H9 (cell line): Measurements from ENCODE around the gene FAM53A. TPM values are rescaled to one million over a fixed set of nuclear protein-coding genes. Genes with fewer than 3 reads are reported as not detected.

Experiments used
- DNase-seq: peaks from one replicate; pipeline ENCODE4 v3.0.0-alpha.2; 2017
- H2AFZ ChIP-seq: one replicate; pipeline ENCODE4 v1.6.1; 2013; ENCODE audit warnings: mild to moderate bottlenecking, low read length, control low read depth, moderate library complexity
- H2AK5ac ChIP-seq: 2 replicates; pipeline ENCODE4 v1.6.1; 2013; ENCODE audit warnings: low read length, control low read depth, mixed read lengths; ENCODE audit not compliant: insufficient read length
- H2BK120ac ChIP-seq: one replicate; pipeline ENCODE4 v1.6.1; 2013; ENCODE audit warnings: low read depth, mild to moderate bottlenecking, low read length, control low read depth, inconsistent platforms; ENCODE audit not compliant: poor library complexity, severe bottlenecking
- H2BK12ac ChIP-seq: 2 replicates; pipeline ENCODE4 v1.6.1; 2013; ENCODE audit warnings: low read length, control low read depth, mixed read lengths, low read depth; ENCODE audit not compliant: insufficient read length
- H2BK15ac ChIP-seq: 2 replicates; pipeline ENCODE4 v1.6.1; 2013; ENCODE audit warnings: low read depth, low read length, control low read depth
- H2BK20ac ChIP-seq: one replicate; pipeline ENCODE4 v1.6.1; 2013; ENCODE audit warnings: low read depth, mild to moderate bottlenecking, low read length, control low read depth, inconsistent platforms; ENCODE audit not compliant: poor library complexity, severe bottlenecking
- H2BK5ac ChIP-seq: 2 replicates; pipeline ENCODE4 v1.6.1; 2013; ENCODE audit warnings: low read length, control low read depth, mixed read lengths; ENCODE audit not compliant: insufficient read length
- H3K14ac ChIP-seq: 2 replicates; pipeline ENCODE4 v1.6.1; 2013; ENCODE audit warnings: low read length, control low read depth; ENCODE audit not compliant: insufficient read depth
- H3K18ac ChIP-seq: 2 replicates; pipeline ENCODE4 v1.6.1; 2013; ENCODE audit warnings: low read depth, mild to moderate bottlenecking, mixed read lengths, low read length, control low read depth; ENCODE audit not compliant: insufficient read length
- H3K23ac ChIP-seq: 2 replicates; pipeline ENCODE4 v1.6.1; 2013; ENCODE audit warnings: low read length, control low read depth, mixed read lengths, low read depth; ENCODE audit not compliant: insufficient read length
- H3K23me2 ChIP-seq: 2 replicates; pipeline ENCODE4 v1.6.1; 2013; ENCODE audit warnings: low read depth, mild to moderate bottlenecking, mixed read lengths, low read length, control low read depth; ENCODE audit not compliant: insufficient read length, poor library complexity, severe bottlenecking
- H3K27ac ChIP-seq: 2 replicates; pipeline ENCODE4 v1.5.1; 2013; ENCODE audit warnings: low read length, control low read depth, mixed read lengths, low read depth; ENCODE audit not compliant: insufficient read length
- H3K27me3 ChIP-seq: 2 replicates; pipeline ENCODE4 v1.6.1; 2013; ENCODE audit warnings: low read length, control low read depth, inconsistent platforms; ENCODE audit not compliant: insufficient read depth
- H3K4ac ChIP-seq: 2 replicates; pipeline ENCODE4 v1.6.1; 2013; ENCODE audit warnings: low read depth, mild to moderate bottlenecking, control low read depth, inconsistent platforms, low read length, moderate library complexity
- H3K4me1 ChIP-seq: 2 replicates; pipeline ENCODE4 v1.6.1; 2013; ENCODE audit warnings: low read length, control low read depth, inconsistent platforms; ENCODE audit not compliant: insufficient read depth
- H3K4me2 ChIP-seq: 2 replicates; pipeline ENCODE4 v1.6.1; 2013; ENCODE audit warnings: low read length, control low read depth, mixed read lengths; ENCODE audit not compliant: insufficient read length, insufficient read depth
- H3K56ac ChIP-seq: 2 replicates; pipeline ENCODE4 v1.6.1; 2013; ENCODE audit warnings: low read depth, mild to moderate bottlenecking, mixed read lengths, low read length, control low read depth; ENCODE audit not compliant: insufficient read length
- H3K79me1 ChIP-seq: 2 replicates; pipeline ENCODE4 v1.6.1; 2013; ENCODE audit warnings: low read depth, mild to moderate bottlenecking, moderate library complexity, low read length, control low read depth, inconsistent platforms; ENCODE audit not compliant: insufficient read depth, poor library complexity, severe bottlenecking
- H3K79me2 ChIP-seq: 2 replicates; pipeline ENCODE4 v1.6.1; 2013; ENCODE audit warnings: low read length, control low read depth, inconsistent platforms; ENCODE audit not compliant: insufficient read depth
- H3K9ac ChIP-seq: 2 replicates; pipeline ENCODE4 v1.6.1; 2013; ENCODE audit warnings: low read length, control low read depth, mixed read lengths; ENCODE audit not compliant: insufficient read length; ENCODE audit errors: extremely low read depth
- H3K9me3 ChIP-seq: one replicate; pipeline ENCODE4 v1.6.1; 2013; ENCODE audit warnings: low read depth, low read length, inconsistent platforms; ENCODE audit not compliant: control insufficient read depth
- H3T11ph ChIP-seq: one replicate; pipeline ENCODE4 v1.6.1; 2013; ENCODE audit warnings: mild to moderate bottlenecking, low read length, control low read depth, inconsistent platforms
- H4K20me1 ChIP-seq: one replicate; pipeline ENCODE4 v1.6.1; 2013; ENCODE audit not compliant: control insufficient read depth, insufficient read length, insufficient read depth
- H4K5ac ChIP-seq: 2 replicates; pipeline ENCODE4 v1.6.1; 2013; ENCODE audit warnings: low read depth, mild to moderate bottlenecking, mixed read lengths, low read length, control low read depth; ENCODE audit not compliant: insufficient read length
- H4K8ac ChIP-seq: replicated peaks from 2 replicates; pipeline ENCODE4 v1.6.1; 2013; ENCODE audit warnings: low read length, control low read depth, mixed read lengths, low read depth; ENCODE audit not compliant: insufficient read length
- H4K91ac ChIP-seq: 2 replicates; pipeline ENCODE4 v1.6.1; 2013; ENCODE audit warnings: low read depth, mild to moderate bottlenecking, moderate library complexity, mixed read lengths, low read length, control low read depth; ENCODE audit not compliant: insufficient read length
- H3K27ac Mint-ChIP-seq, 3 experiments: 2 replicates in 2 of 3; 3 replicates in 1 of 3; pipeline ENCODE4 v1.8.0; 2020 to 2021; ENCODE audit warnings: mixed read lengths in 3 of 3, mild to moderate bottlenecking in 1 of 3, moderate library complexity in 1 of 3
- H3K27me3 Mint-ChIP-seq: 2 replicates; pipeline ENCODE4 v1.8.0; 2021; ENCODE audit warnings: low read depth, mild to moderate bottlenecking, moderate library complexity, mixed read lengths
- H3K36me3 Mint-ChIP-seq, 3 experiments: 2 replicates in 2 of 3; 3 replicates in 1 of 3; pipeline ENCODE4 v1.8.0; 2020 to 2021; ENCODE audit warnings: low read depth in 3 of 3, mixed read lengths in 3 of 3; ENCODE audit not compliant: insufficient read depth in 1 of 3
- H3K4me1 Mint-ChIP-seq, 2 experiments: 2 replicates each; pipeline ENCODE4 v1.8.0; 2020; ENCODE audit warnings: mixed read lengths in 2 of 2
- H3K4me3 Mint-ChIP-seq, 2 experiments: 2 replicates in 1 of 2; 3 replicates in 1 of 2; pipeline ENCODE4 v1.8.0; 2020 to 2021; ENCODE audit warnings: mild to moderate bottlenecking in 2 of 2, mixed read lengths in 2 of 2, moderate library complexity in 1 of 2
- H3K9me3 Mint-ChIP-seq, 2 experiments: 2 replicates in 1 of 2; 3 replicates in 1 of 2; pipeline ENCODE4 v1.8.0; 2020; ENCODE audit warnings: mild to moderate bottlenecking in 2 of 2, mixed read lengths in 2 of 2, moderate library complexity in 1 of 2
- WGBS: extraction: QIAGEN DNeasy Blood & Tissue Kit; methylation state at CpG from one replicate; pipeline ENCODE4 v1.1.7; 2013; ENCODE audit warnings: missing lambda C conversion rate, low lambda C conversion rate, mixed read lengths; ENCODE audit not compliant: insufficient read length; ENCODE audit errors: extremely low coverage; 5-methylcytosine and 5-hydroxymethylcytosine counted together
- total RNA-seq: library from RNA; stranded (reverse); gene quantifications from 2 replicates; pipeline ENCODE4 v1.2.1, GENCODE V29; 2021
- TF ChIP-seq, protein P1 (sequence below): fragments of 200-600 bp; sonication (generic); conservative IDR thresholded peaks from 3 replicates; pipeline ENCODE4 v1.8.0; 2021; ENCODE audit warnings: antibody characterized with exemption, mild to moderate bottlenecking

The FAM53A gene
- total RNA-seq, 1 experiment from 2014 or later: 2.4 TPM

DNA sequence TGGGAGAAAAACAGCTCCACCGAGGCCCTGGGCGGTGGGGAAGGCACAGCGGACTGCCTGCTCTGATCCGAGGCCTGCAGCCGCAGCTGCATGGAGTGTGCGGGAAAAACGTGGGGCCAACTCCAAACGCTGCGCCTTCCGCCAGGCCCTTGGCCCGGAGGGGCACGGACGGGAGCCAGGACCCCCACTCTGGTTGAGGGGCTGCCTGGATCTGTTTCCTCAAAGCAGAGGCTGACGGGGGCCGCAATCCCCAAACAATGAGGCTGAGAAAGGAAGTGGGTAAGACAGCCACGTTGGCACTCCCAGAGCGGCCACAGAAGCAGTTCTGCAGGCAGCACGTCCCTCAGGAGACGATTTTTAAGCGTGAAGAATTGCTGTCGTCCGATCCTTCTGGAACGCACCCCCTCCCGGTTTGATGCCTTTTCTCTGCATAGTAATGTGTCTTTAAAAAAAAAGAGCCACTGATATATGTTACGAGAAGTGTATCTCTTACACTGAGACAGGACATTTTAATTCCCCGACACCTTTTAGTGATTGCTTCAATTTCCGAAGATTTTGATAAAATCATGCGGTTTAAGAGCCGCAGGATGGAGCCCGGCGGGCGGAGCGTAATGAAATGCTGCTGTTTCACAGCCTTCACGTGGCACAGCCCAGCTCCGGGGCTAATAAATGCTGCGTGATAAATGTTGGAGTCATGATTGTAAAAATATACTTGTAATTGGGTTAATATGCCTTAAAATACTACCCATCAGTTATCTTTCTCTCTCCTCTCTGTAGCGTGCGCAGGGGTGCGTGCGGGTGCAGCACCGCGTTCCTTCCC is 85.7 kb downstream of the FAM53A start:
- no peak overlapping the region for H3K18ac ChIP-seq
- no peak overlapping the region for H2BK15ac ChIP-seq
- H3K14ac ChIP-seq: no peak overlapping the region
- H3K4me2 ChIP-seq: no peak overlapping the region
- no peak overlapping the region for H4K5ac ChIP-seq
- H4K20me1 ChIP-seq: no peaks in the 10 kb centered on the region
- no peak overlapping the region for H2BK120ac ChIP-seq
- Mint-ChIP-seq H3K4me3 (no peak overlapping the region), H3K4me1 (peaks cover 0 to 19% of the 10 kb centered on the region in 2 experiments; a peak in 2 of 4 replicates), H3K27ac (no peak overlapping the region), H3K36me3 (no peaks in the 10 kb centered on the region), H3K9me3 (no peaks in the 10 kb centered on the region), H3K27me3 (peaks cover 2% of the 10 kb centered on the region; the same call in 1 of the 2 replicates)
- no peak overlapping the region for H2BK20ac ChIP-seq
- TF ChIP-seq, protein P1, sequence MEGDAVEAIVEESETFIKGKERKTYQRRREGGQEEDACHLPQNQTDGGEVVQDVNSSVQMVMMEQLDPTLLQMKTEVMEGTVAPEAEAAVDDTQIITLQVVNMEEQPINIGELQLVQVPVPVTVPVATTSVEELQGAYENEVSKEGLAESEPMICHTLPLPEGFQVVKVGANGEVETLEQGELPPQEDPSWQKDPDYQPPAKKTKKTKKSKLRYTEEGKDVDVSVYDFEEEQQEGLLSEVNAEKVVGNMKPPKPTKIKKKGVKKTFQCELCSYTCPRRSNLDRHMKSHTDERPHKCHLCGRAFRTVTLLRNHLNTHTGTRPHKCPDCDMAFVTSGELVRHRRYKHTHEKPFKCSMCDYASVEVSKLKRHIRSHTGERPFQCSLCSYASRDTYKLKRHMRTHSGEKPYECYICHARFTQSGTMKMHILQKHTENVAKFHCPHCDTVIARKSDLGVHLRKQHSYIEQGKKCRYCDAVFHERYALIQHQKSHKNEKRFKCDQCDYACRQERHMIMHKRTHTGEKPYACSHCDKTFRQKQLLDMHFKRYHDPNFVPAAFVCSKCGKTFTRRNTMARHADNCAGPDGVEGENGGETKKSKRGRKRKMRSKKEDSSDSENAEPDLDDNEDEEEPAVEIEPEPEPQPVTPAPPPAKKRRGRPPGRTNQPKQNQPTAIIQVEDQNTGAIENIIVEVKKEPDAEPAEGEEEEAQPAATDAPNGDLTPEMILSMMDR: no peak
- no CpG with 5 or more reads among the region's 42 CpGs for WGBS
- no peaks in the 10 kb centered on the region for H3K27me3 ChIP-seq
- no peak overlapping the region for H3T11ph ChIP-seq
- H2AFZ ChIP-seq: no peak overlapping the region
- H2BK5ac ChIP-seq: no peak overlapping the region
- DNase-seq: no peak
- no peaks in the 10 kb centered on the region for H3K4me1 ChIP-seq
- H3K9me3 ChIP-seq: no peaks in the 10 kb centered on the region
- no peaks in the 10 kb centered on the region for H3K79me2 ChIP-seq
- no peak overlapping the region for H3K4ac ChIP-seq
- no peak overlapping the region for H2BK12ac ChIP-seq
- H4K91ac ChIP-seq: no peak overlapping the region
- no peak overlapping the region for H3K23ac ChIP-seq
- H3K27ac ChIP-seq: no peak overlapping the region
- H3K23me2 ChIP-seq: no peaks in the 10 kb centered on the region
- H3K56ac ChIP-seq: no peak overlapping the region
- no peak overlapping the region for H2AK5ac ChIP-seq
- no peak overlapping the region for H3K9ac ChIP-seq
- no peaks in the 10 kb centered on the region for H3K79me1 ChIP-seq
- no peak overlapping the region for H4K8ac ChIP-seq
